ENCODE measurements around the gene COASY.

COASY gene

DNA sequence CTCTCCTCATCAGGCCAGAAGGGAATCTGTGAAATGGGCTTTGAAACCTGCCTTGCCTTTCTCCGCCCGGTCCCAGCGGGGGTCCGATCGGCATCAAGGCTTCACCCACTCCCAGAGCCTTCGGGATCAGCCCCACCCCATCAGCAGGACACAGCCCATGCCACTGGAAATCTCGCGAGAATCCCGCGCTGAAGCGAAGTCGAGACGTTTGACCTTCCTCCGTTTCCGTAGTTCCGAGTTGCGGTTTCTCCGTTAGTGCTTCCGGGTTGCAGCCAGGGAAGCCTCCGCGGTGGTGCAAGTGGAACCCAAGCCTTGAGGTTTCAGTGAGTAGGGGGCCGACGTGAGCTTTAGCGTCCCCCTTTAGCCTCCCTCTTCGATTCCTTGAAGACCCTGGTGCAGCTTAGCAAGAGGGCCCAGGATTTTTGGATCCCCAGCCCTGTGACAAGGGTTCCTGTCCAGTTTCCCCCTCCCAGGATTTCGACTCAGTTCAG lies at the start of gene COASY:
TSS of gene COASY (plus strand) at position 252 of the 491 bp plus-strand sequence. CDS start 475 bp downstream, outside the sequence.
- TF ChIP-seq ZNF274 (IDR thresholded peaks at IDR 0.05; ENCODE audit: low read depth, low read length) = no peak
- peak within 1 kb of the TSS; percentile 84 for H3K4me3 ChIP-seq (ENCODE audit: low read length)

GRCh38 chr17:42512246-42512645 lies 49.7 kb upstream of the COASY start:
- TF ChIP-seq ZNF274 (IDR thresholded peaks at IDR 0.05; ENCODE audit: low read depth, low read length) = no peak

GRCh38 chr17:42512733-42513251 lies 49.2 kb upstream of the COASY start:
- no peak overlapping the region for H3K4me3 ChIP-seq (ENCODE audit: low read length)
- no peak for TF ChIP-seq ZNF274 (IDR thresholded peaks at IDR 0.05; ENCODE audit: low read depth, low read length)

More at GRCh38 chr17:42512246-42512645, 49.7 kb upstream of the COASY start:
- H3K4me3 ChIP-seq (ENCODE audit: low read length) = no peak overlapping the region

DNA sequence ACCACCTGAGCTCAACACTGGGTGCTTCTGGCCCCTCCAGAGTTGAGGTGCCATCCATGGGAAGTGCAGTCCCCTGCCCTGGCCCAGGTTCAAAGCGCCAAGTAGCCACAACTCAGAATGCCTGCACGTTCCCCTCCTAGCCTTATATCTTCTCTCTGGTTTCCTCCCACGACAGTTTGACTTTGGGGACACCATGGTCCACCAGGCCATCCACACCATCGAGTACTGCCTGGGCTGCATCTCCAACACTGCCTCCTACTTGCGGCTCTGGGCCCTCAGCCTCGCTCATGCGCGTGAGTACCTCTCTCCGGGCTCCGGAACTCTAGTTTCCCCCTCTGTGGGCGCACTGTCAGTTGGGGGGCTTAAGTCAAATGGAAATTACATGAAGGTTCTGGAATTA lies 48.3 kb upstream of the COASY start:
- TF ChIP-seq ZNF274 (IDR thresholded peaks at IDR 0.05; ENCODE audit: low read depth, low read length) = no peak

GRCh38 chr17:42514279-42514678 lies 47.7 kb upstream of the COASY start:
- H3K4me3 ChIP-seq (ENCODE audit: low read length) = no peak overlapping the region
- TF ChIP-seq ZNF274 (IDR thresholded peaks at IDR 0.05; ENCODE audit: low read depth, low read length) = no peak

More for the DNA sequence above, 48.3 kb upstream of the COASY start:
- no peak overlapping the region for H3K4me3 ChIP-seq (ENCODE audit: low read length)

- no peak for TF ChIP-seq ZNF274 (IDR thresholded peaks at IDR 0.05; ENCODE audit: low read depth, low read length)
- no peak overlapping the region for H3K4me3 ChIP-seq (ENCODE audit: low read length)
These were observed 47.1 kb upstream of the COASY start for GRCh38 chr17:42514867-42515266.

- TF ChIP-seq ZNF274 (IDR thresholded peaks at IDR 0.05; ENCODE audit: low read depth, low read length) = no peak
These were observed 44.4 kb upstream of the COASY start for GRCh38 chr17:42517516-42517915.

GRCh38 chr17:42518046-42518754 lies 43.7 kb upstream of the COASY start:
- no peak for TF ChIP-seq ZNF274 (IDR thresholded peaks at IDR 0.05; ENCODE audit: low read depth, low read length)
- H3K4me3 ChIP-seq (ENCODE audit: low read length) = no peak overlapping the region

More at GRCh38 chr17:42517516-42517915, 44.4 kb upstream of the COASY start:
- no peak overlapping the region for H3K4me3 ChIP-seq (ENCODE audit: low read length)

DNA sequence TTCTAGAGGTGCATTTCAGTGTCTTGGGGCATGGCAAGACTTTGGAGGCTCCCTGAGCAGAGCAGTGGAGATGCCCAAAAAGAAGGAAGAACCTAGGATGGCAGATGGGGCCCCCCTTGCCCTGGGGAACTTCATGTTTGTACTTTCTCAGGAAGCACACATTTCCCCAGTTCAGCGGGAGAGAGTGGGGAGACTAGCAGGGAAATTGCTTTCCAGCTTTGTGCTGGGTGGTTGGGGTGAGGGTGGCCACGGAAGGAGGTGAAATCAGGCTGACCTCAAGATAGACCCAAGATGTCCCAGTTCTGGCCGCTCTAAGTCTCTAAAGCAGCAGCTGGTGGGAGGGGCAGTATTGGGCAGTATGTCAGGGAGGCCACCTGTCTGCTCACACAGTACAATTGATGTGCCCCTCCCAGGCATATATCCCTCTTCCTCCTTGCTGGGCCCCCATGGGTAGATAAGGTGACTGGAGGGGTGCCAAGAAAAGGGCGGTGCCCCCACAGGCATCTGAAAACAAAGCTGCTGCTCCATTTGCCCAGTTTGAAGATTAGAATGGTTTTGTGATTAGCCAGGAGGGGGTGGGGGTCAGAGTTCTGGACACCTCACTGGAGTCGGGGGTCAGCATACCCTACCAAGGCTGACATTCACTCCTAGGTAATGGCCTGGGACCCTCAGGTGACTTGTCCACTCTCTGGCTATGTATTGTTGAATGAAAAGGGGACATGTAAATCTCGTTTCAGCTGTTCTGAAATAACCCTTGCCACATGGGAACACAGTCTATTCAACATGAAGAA lies 43.0 kb upstream of the COASY start:
- no peak overlapping the region for H3K4me3 ChIP-seq (ENCODE audit: low read length)
- TF ChIP-seq ZNF274 (IDR thresholded peaks at IDR 0.05; ENCODE audit: low read depth, low read length) = no peak

- TF ChIP-seq ZNF274 (IDR thresholded peaks at IDR 0.05; ENCODE audit: low read depth, low read length) = no peak
These were observed 42.1 kb upstream of the COASY start for GRCh38 chr17:42519546-42520491.

DNA sequence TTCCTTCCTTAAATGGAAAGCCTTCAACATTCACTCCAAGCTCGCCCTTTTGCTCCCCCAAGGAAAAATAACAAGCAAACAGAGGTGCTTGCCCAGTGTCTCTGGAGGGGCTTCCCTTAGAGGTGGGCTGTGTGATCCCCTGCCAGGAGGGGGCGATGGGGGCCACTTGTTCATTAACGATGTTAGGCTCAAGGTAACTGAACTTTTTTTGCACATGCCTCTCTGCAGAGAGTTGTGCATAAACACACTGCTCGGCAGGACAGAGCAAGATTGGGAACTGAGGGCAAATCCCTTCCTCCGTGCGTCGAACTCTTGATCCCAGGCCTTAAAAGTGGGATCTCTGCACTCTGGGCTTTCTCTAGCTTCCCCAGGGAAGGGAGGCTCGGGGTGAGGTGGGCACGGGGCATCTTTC lies 41.4 kb upstream of the COASY start:
- no peak for TF ChIP-seq ZNF274 (IDR thresholded peaks at IDR 0.05; ENCODE audit: low read depth, low read length)
- H3K4me3 ChIP-seq (ENCODE audit: low read length) = no peak overlapping the region

More at GRCh38 chr17:42519546-42520491, 42.1 kb upstream of the COASY start:
- no peak overlapping the region for H3K4me3 ChIP-seq (ENCODE audit: low read length)

GRCh38 chr17:42521036-42521435 lies 40.9 kb upstream of the COASY start:
- H3K4me3 ChIP-seq (ENCODE audit: low read length) = no peak overlapping the region
- TF ChIP-seq ZNF274 (IDR thresholded peaks at IDR 0.05; ENCODE audit: low read depth, low read length) = no peak

DNA sequence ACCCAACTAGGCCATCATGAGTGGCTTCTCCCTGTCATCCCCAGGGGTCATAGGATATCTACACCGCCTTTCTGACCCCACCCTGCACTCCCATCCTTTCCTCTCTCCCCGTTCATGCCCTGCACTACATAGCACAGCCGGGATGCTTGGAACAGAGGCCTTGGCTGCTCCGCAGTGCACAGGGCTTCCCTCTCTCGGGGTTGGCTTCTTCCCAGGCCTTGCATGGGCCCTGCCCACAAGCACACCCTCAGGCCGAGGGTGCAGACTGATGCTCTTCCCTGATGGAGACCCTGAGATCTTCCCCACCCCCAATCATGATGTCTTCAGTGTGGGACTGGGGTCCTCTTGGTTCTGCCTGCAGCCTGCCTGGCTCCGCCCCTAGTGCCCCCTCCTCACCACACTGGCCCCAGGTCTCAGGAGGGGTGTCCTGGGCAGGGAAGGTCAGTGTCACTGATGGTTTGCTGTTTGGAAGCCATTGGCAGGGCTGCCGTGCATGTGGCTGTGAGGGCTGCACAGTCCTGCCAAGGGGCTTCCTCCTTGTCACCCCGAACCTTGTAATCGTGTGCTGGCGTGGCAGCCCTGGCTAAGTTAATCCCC lies 40.2 kb upstream of the COASY start:
- no peak for TF ChIP-seq ZNF274 (IDR thresholded peaks at IDR 0.05; ENCODE audit: low read depth, low read length)
- no peak overlapping the region for H3K4me3 ChIP-seq (ENCODE audit: low read length)

Data from GM08714 (cell line).